Astrocyte (in vitro differentiated cells and primary cell): Measurements from ENCODE around the gene STX11. TPM values are rescaled to one million over a fixed set of nuclear protein-coding genes. Genes with fewer than 3 reads are reported as not detected.

Experiments
- DNase-seq: peaks from one replicate; pipeline ENCODE4 v3.0.0-alpha.2; 2010; ENCODE audit warnings: low read depth
- FAIRE-seq: peaks from 2 replicates; lab custom pipeline; 2011; peaks lifted over from hg19 to GRCh38; lab: Jason Lieb, UNC
- H2AFZ ChIP-seq: 2 replicates; pipeline ENCODE4 v1.6.0; 2012; ENCODE audit warnings: low read depth, low read length, inconsistent platforms
- H3K27ac ChIP-seq: 2 replicates; pipeline ENCODE4 v1.5.1; 2011; ENCODE audit warnings: low read depth, low read length, inconsistent platforms
- H3K27me3 ChIP-seq: 2 replicates; pipeline ENCODE4 v1.6.0; 2011; ENCODE audit warnings: low read length, inconsistent platforms; ENCODE audit not compliant: insufficient read depth
- H3K36me3 ChIP-seq: 2 replicates; pipeline ENCODE4 v1.5.1; 2011; ENCODE audit warnings: low read length, inconsistent platforms; ENCODE audit not compliant: insufficient read depth
- H3K4me1 ChIP-seq: 2 replicates; pipeline ENCODE4 v1.5.1; 2011; ENCODE audit warnings: low read length, inconsistent platforms; ENCODE audit not compliant: insufficient read depth
- H3K4me2 ChIP-seq: 2 replicates; pipeline ENCODE4 v1.6.0; 2012; ENCODE audit warnings: low read length, inconsistent platforms
- H3K4me3 ChIP-seq: 2 replicates; pipeline ENCODE4 v1.5.1; 2011; ENCODE audit warnings: low read depth, mild to moderate bottlenecking, low read length, inconsistent platforms; ENCODE audit not compliant: insufficient read depth
- H3K79me2 ChIP-seq: 2 replicates; pipeline ENCODE4 v1.6.0; 2012; ENCODE audit warnings: mild to moderate bottlenecking, low read length, inconsistent platforms; ENCODE audit not compliant: insufficient read depth
- H3K9ac ChIP-seq: 2 replicates; pipeline ENCODE4 v1.6.0; 2012; ENCODE audit warnings: mild to moderate bottlenecking, low read length, inconsistent platforms
- H3K9me3 ChIP-seq: 2 replicates; pipeline ENCODE4 v1.5.1; 2012; ENCODE audit warnings: low read depth, mild to moderate bottlenecking, low read length, inconsistent platforms; ENCODE audit not compliant: insufficient read depth
- H4K20me1 ChIP-seq: 2 replicates; pipeline ENCODE4 v1.6.0; 2012; ENCODE audit warnings: low read length, inconsistent platforms; ENCODE audit not compliant: insufficient read depth
- H3K27ac Mint-ChIP-seq: one replicate; pipeline ENCODE4 v1.8.0; 2021; ENCODE audit warnings: mild to moderate bottlenecking, mixed read lengths; ENCODE audit not compliant: unreplicated experiment
- H3K27me3 Mint-ChIP-seq: one replicate; pipeline ENCODE4 v1.8.0; 2021; ENCODE audit warnings: low read depth, mixed read lengths; ENCODE audit not compliant: unreplicated experiment
- H3K36me3 Mint-ChIP-seq: one replicate; pipeline ENCODE4 v1.8.0; 2021; ENCODE audit warnings: low read depth, mixed read lengths; ENCODE audit not compliant: unreplicated experiment
- H3K4me1 Mint-ChIP-seq: one replicate; pipeline ENCODE4 v1.8.0; 2021; ENCODE audit warnings: low read depth, mixed read lengths; ENCODE audit not compliant: unreplicated experiment
- H3K4me3 Mint-ChIP-seq: one replicate; pipeline ENCODE4 v1.8.0; 2021; ENCODE audit warnings: mild to moderate bottlenecking, moderate library complexity, mixed read lengths; ENCODE audit not compliant: unreplicated experiment
- H3K9me3 Mint-ChIP-seq: one replicate; pipeline ENCODE4 v1.8.0; 2021; ENCODE audit warnings: mild to moderate bottlenecking, mixed read lengths; ENCODE audit not compliant: unreplicated experiment
- EZH2 ChIP-seq: IDR thresholded peaks from 2 replicates; pipeline ENCODE4 v1.6.1; 2012; ENCODE audit warnings: mild to moderate bottlenecking, low read length, inconsistent platforms; ENCODE audit not compliant: insufficient read depth
- total RNA-seq: library from RNA; stranded (reverse); gene quantifications from 2 replicates; pipeline ENCODE4 v1.2.1, GENCODE V29; 2021
- TF ChIP-seq, protein P1 (sequence below): IDR thresholded peaks from 2 replicates; pipeline ENCODE4 v1.5.1; 2011; ENCODE audit warnings: low read depth, mild to moderate bottlenecking, inconsistent platforms, low read length, moderate library complexity; ENCODE audit not compliant: insufficient read depth

Gene STX11
- total RNA-seq, 1 donor from 2014 or later = 2.0 TPM

GRCh38 chr6:144195671-144196270, 45.5 kb downstream of the STX11 start:
- H3K36me3 ChIP-seq = no peaks in the 10 kb centered on the region
- Mint-ChIP-seq H3K27ac (peak overlapping the region; percentile 70), H3K4me3 (no peak overlapping the region), H3K27me3 (no peaks in the 10 kb centered on the region), H3K9me3 (peaks cover 2% of the 10 kb centered on the region), H3K4me1 (peaks cover 17% of the 10 kb centered on the region), H3K36me3 (no peaks in the 10 kb centered on the region)
- no peak overlapping the region for H3K4me2 ChIP-seq
- H3K79me2 ChIP-seq = no peaks in the 10 kb centered on the region
- H3K4me3 ChIP-seq = no peak overlapping the region
- DNase-seq (peak; percentile 69), FAIRE-seq (no peak)
- H2AFZ ChIP-seq = no peak overlapping the region
- H3K9ac ChIP-seq = no peak overlapping the region
- H3K9me3 ChIP-seq = no peaks in the 10 kb centered on the region
- no peak overlapping the region for H3K27ac ChIP-seq
- no peaks in the 10 kb centered on the region for H4K20me1 ChIP-seq
- TF ChIP-seq, protein P1, sequence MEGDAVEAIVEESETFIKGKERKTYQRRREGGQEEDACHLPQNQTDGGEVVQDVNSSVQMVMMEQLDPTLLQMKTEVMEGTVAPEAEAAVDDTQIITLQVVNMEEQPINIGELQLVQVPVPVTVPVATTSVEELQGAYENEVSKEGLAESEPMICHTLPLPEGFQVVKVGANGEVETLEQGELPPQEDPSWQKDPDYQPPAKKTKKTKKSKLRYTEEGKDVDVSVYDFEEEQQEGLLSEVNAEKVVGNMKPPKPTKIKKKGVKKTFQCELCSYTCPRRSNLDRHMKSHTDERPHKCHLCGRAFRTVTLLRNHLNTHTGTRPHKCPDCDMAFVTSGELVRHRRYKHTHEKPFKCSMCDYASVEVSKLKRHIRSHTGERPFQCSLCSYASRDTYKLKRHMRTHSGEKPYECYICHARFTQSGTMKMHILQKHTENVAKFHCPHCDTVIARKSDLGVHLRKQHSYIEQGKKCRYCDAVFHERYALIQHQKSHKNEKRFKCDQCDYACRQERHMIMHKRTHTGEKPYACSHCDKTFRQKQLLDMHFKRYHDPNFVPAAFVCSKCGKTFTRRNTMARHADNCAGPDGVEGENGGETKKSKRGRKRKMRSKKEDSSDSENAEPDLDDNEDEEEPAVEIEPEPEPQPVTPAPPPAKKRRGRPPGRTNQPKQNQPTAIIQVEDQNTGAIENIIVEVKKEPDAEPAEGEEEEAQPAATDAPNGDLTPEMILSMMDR = no peak
- TF ChIP-seq EZH2 = no peak
- H3K27me3 ChIP-seq = no peaks in the 10 kb centered on the region
- H3K4me1 ChIP-seq = no peaks in the 10 kb centered on the region

DNA sequence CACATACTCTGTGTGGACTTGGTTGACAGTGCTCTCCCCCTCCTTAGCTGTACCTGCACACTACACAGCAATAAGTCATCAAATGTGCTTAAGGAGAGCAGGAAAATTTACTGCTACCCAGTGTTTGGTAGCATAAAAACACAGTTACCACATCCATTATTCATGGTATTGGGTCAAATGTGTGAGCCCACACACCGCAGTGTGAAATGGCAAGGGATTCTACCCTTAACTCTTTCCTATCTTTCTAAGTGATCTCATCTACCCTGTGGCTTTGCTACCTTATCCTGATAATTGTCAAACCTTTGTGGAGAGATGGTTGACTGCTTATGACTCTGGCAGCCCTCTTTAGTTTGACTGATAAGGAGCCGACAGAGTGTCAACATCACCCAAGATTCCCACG, 47.6 kb downstream of the STX11 start:
- Histone ChIP-seq H3K27me3 (no peaks in the 10 kb centered on the region), H3K9ac (no peak overlapping the region), H3K4me2 (no peak overlapping the region), H3K9me3 (peaks cover 14% of the 10 kb centered on the region), H3K27ac (no peak overlapping the region), H3K79me2 (no peaks in the 10 kb centered on the region), H3K4me3 (no peak overlapping the region), H2AFZ (no peak overlapping the region), H3K4me1 (no peaks in the 10 kb centered on the region), H4K20me1 (no peaks in the 10 kb centered on the region), H3K36me3 (no peaks in the 10 kb centered on the region)
- Mint-ChIP-seq H3K9me3 (peaks cover 12% of the 10 kb centered on the region), H3K27ac (no peak overlapping the region), H3K4me1 (peaks cover 13% of the 10 kb centered on the region), H3K36me3 (no peaks in the 10 kb centered on the region), H3K4me3 (no peak overlapping the region), H3K27me3 (no peaks in the 10 kb centered on the region)
- TF ChIP-seq, protein P1 = no peak
- no peak for TF ChIP-seq EZH2
- no peak for FAIRE-seq
- no peak for DNase-seq

DNA sequence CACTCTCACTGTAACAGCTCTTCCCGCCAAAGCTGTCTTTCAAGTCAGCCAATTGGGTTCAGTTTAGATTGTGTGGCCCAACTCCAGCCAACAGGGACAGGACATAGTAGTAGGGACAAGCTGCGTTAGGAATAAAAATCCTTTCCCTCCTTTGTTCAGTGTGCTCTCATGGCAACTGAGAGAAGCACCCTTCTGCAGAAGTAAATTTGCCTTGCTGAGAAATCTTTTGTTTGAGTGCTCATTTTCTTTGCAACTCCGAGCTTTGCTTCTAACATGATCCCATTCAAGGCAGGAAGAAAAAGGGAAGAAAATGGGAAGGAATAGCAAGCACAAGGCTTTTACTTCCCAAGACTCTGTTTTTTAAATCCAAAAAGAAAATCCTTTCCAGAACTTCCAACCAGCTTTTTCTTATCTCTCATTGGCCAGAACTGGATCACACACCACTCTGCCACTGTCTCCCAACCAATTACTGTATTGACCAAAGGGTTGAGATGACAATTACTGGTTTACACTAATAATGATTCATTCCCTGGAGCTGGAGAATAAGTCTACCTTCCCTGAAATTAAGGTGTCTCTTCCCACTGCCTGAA, 52.7 kb downstream of the STX11 start:
- Histone ChIP-seq H3K79me2 (no peaks in the 10 kb centered on the region), H3K4me3 (no peak overlapping the region), H4K20me1 (no peaks in the 10 kb centered on the region), H3K27ac (no peak overlapping the region), H3K4me1 (no peaks in the 10 kb centered on the region), H3K9me3 (peaks cover 20% of the 10 kb centered on the region), H3K36me3 (no peaks in the 10 kb centered on the region), H2AFZ (no peak overlapping the region), H3K9ac (no peak overlapping the region), H3K27me3 (peaks cover 7% of the 10 kb centered on the region), H3K4me2 (no peak overlapping the region)
- no peak overlapping the region for H3K27ac Mint-ChIP-seq
- no peak for DNase-seq
- no peaks in the 10 kb centered on the region for H3K36me3 Mint-ChIP-seq
- H3K9me3 Mint-ChIP-seq = peaks cover 23% of the 10 kb centered on the region
- TF ChIP-seq, protein P1 = no peak
- no peak for TF ChIP-seq EZH2
- H3K27me3 Mint-ChIP-seq = peaks cover 9% of the 10 kb centered on the region
- no peaks in the 10 kb centered on the region for H3K4me1 Mint-ChIP-seq
- no peak overlapping the region for H3K4me3 Mint-ChIP-seq
- FAIRE-seq = no peak
